K562 (cell line): Measurements from ENCODE around the gene FTL. TPM values are rescaled to one million over a fixed set of nuclear protein-coding genes. Genes with fewer than 3 reads are reported as not detected.

Source experiments
- ARHGAP35 ChIP-seq: fragments of 450-650 bp; IDR thresholded peaks from 2 replicates; pipeline ENCODE4 v1.6.1; 2018; ENCODE audit not compliant: partially characterized antibody
- BRD4 ChIP-seq: fragments of 200-600 bp; sonication (generic); IDR thresholded peaks from 2 replicates; pipeline ENCODE4 v1.6.1; 2017; ENCODE audit warnings: inconsistent platforms
- CGGBP1 ChIP-seq: fragments of 250-450 bp; sonication (Bioruptor Pico); IDR thresholded peaks from 2 replicates; pipeline ENCODE4 v1.9.0; 2021; ENCODE audit warnings: mild to moderate bottlenecking
- DIDO1 ChIP-seq: fragments of 450-650 bp; IDR thresholded peaks from 2 replicates; pipeline ENCODE4 v1.6.1; 2016; ENCODE audit warnings: low read depth, missing biosample characterization, missing genetic modification characterization
- ERF ChIP-seq: fragments of 450-650 bp; formaldehyde crosslinking; IDR thresholded peaks from 2 replicates; pipeline ENCODE4 v1.4.0; 2020; ENCODE audit warnings: mild to moderate bottlenecking, mixed read lengths
- FOXJ2 ChIP-seq: fragments of 200-800 bp; sonication (Bioruptor generic); IDR thresholded peaks from 2 replicates; pipeline ENCODE4 v1.6.1; 2016; ENCODE audit warnings: missing genetic modification characterization, missing compliant biosample characterization
- FOXP4 ChIP-seq: sonication (generic); formaldehyde crosslinking; IDR thresholded peaks from 2 replicates; pipeline ENCODE4 v1.8.0; 2022; ENCODE audit warnings: mild to moderate bottlenecking, missing genetic modification reagents, borderline replicate concordance
- GATAD2A ChIP-seq: fragments of 450-650 bp; IDR thresholded peaks from 2 replicates; pipeline ENCODE4 v1.6.1; 2017
- HMBOX1 ChIP-seq: sonication (generic); IDR thresholded peaks from 2 replicates; pipeline ENCODE4 v1.6.1; 2016
- KAT7 ChIP-seq: sonication (generic); formaldehyde crosslinking; IDR thresholded peaks from 2 replicates; pipeline ENCODE4 v1.8.0; 2022; ENCODE audit warnings: missing genetic modification reagents, mild to moderate bottlenecking, borderline replicate concordance
- NR1H2 ChIP-seq: sonication (generic); formaldehyde crosslinking; IDR thresholded peaks from 2 replicates; pipeline ENCODE4 v1.4.0; 2020; ENCODE audit warnings: mild to moderate bottlenecking, missing genetic modification reagents
- PCBP1 ChIP-seq: fragments of 200-400 bp; formaldehyde crosslinking; IDR thresholded peaks from 2 replicates; pipeline ENCODE4 v1.6.1; 2018; ENCODE audit warnings: mild to moderate bottlenecking, low read depth, low read length; ENCODE audit not compliant: poor library complexity, severe bottlenecking
- POLR2AphosphoS2 ChIP-seq: IDR thresholded peaks from 2 replicates; pipeline ENCODE4 v1.6.1; 2012; ENCODE audit warnings: low read length, improper control_type of control experiment
- PTRF ChIP-seq: fragments of 450-650 bp; IDR thresholded peaks from 2 replicates; pipeline ENCODE4 v1.6.1; 2016; ENCODE audit warnings: mild to moderate bottlenecking, missing genetic modification characterization, missing compliant biosample characterization
- PTTG1 ChIP-seq: fragments of 450-650 bp; IDR thresholded peaks from 2 replicates; pipeline ENCODE4 v1.6.1; 2016; ENCODE audit warnings: low read depth, mild to moderate bottlenecking, missing genetic modification characterization, missing compliant biosample characterization
- SMAD1 ChIP-seq: fragments of 150-350 bp; IDR thresholded peaks from 2 replicates; pipeline ENCODE4 v1.6.1; 2014; ENCODE audit warnings: low read length, low read depth; ENCODE audit not compliant: partially characterized antibody
- TAF1 ChIP-seq: IDR thresholded peaks from 2 replicates; pipeline ENCODE4 v1.6.1; 2011; ENCODE audit warnings: mild to moderate bottlenecking, low read length, moderate library complexity; ENCODE audit not compliant: insufficient read depth, control insufficient read depth, severe bottlenecking; ENCODE audit errors: extremely low read depth
- TEAD4 ChIP-seq, 2 experiments: sonication (generic) in 1 of 2; formaldehyde crosslinking in 1 of 2; IDR thresholded peaks; 2 replicates each; pipeline versions ENCODE4 v1.6.1 to v1.8.0; 2012 to 2022; ENCODE audit warnings: borderline replicate concordance in 1 of 2, inconsistent platforms in 1 of 2, low read length in 1 of 2, mild to moderate bottlenecking in 1 of 2, missing genetic modification reagents in 1 of 2
- UBTF ChIP-seq, 2 experiments: IDR thresholded peaks; 2 replicates each; pipeline ENCODE4 v1.6.1; 2012; ENCODE audit warnings: improper control_type of control experiment in 2 of 2, low read depth in 2 of 2, low read length in 2 of 2, borderline replicate concordance in 1 of 2
- ZFP1 ChIP-seq: fragments of 450-650 bp; formaldehyde crosslinking; IDR thresholded peaks from 2 replicates; pipeline ENCODE4 v1.4.0; 2020; ENCODE audit warnings: mild to moderate bottlenecking, mixed read lengths
- ZFP30 ChIP-seq: fragments of 250-450 bp; sonication (Bioruptor Pico); IDR thresholded peaks from 2 replicates; pipeline ENCODE4 v1.8.0; 2022; ENCODE audit warnings: moderate library complexity, mild to moderate bottlenecking, inconsistent platforms, borderline replicate concordance
- ZNF124 ChIP-seq: sonication (generic); formaldehyde crosslinking; IDR thresholded peaks from 2 replicates; pipeline ENCODE4 v1.8.1; 2022; ENCODE audit warnings: missing genetic modification reagents
- polyA plus RNA-seq, 8 experiments: library from polyadenylated mRNA; depleted of rRNA in 4 of 8; stranded (reverse) in 5 of 8; unstranded in 3 of 8; fragments of >200 nt; fragmentation: Nextera tagmentation in 2 of 8; fragmentation: Illumina TruSeq in 1 of 8; extraction: Ambion mirVana in 2 of 8; extraction: Trizol in 1 of 8; gene quantifications; 2 replicates each; pipeline versions ENCODE4 v1.2.1 to v1.2.3, GENCODE V29; 2011 to 2014; ENCODE audit warnings: inconsistent platforms in 1 of 8, missing spikeins in 1 of 8
- total RNA-seq, 7 experiments: library from RNA; depleted of rRNA in 6 of 7; stranded (reverse); fragments of >200 nt in 6 of 7; fragmentation: Illumina TruSeq in 2 of 7; extraction: Trizol in 2 of 7; gene quantifications; 2 replicates each; pipeline versions ENCODE4 v1.2.1 to v1.2.3, GENCODE V29; 2011 to 2021; ENCODE audit warnings: low replicate concordance in 1 of 7

FTL gene
- total and polyA plus RNA-seq, 9 of the 15 experiments (the other 6 are each of a cell fraction or from before 2014, with no cell fraction given), result 1,231 to 27,415 (median 3,965) TPM

GRCh38 chr19:48966541-48967345 is 1.6 kb downstream of the FTL start (continued):
- peak; percentile 68; the same call in 1 of the 2 replicates for TF ChIP-seq FOXP4 (CRISPR knock-in tag)
- TF ChIP-seq DIDO1 (tag), result no peak
- TF ChIP-seq GATAD2A, result no peak
- no peak for TF ChIP-seq ZFP30
- TF ChIP-seq ARHGAP35, result peak; percentile 7
- no peak for TF ChIP-seq PTTG1 (tag)
- TF ChIP-seq TAF1, result peak; percentile 6
- TF ChIP-seq ZFP1 (CRISPR knock-in tag), result no peak
- peak; percentile 25 for TF ChIP-seq SMAD1
- no peak for TF ChIP-seq ZNF124 (CRISPR knock-in tag)
- TF ChIP-seq CGGBP1, result 0 out of 2 replicates have a peak, but pooled peaks have one; percentile 40
- peak; percentile 25; the same call in 1 of the 2 replicates for TF ChIP-seq KAT7 (CRISPR knock-in tag)
- peak; percentile 40 for TF ChIP-seq TEAD4 (IDR thresholded peaks at IDR 0.05; ENCODE audit: low read length)
- TF ChIP-seq TEAD4 (CRISPR knock-in tag; IDR thresholded peaks at IDR 0.05; ENCODE audit: borderline replicate concordance), result no peak
- peak; percentile 34; the same call in 1 of the 2 replicates for TF ChIP-seq HMBOX1
- no peak for TF ChIP-seq PTRF (tag)
- TF ChIP-seq NR1H2 (CRISPR knock-in tag), result no peak
- peak; percentile 64 for TF ChIP-seq POLR2AphosphoS2
- TF ChIP-seq FOXJ2, result no peak
- peak; percentile 7; the same call in 1 of the 2 replicates for TF ChIP-seq ERF
- TF ChIP-seq UBTF (IDR thresholded peaks at IDR 0.05; ENCODE audit: borderline replicate concordance in 1 of 2, low read depth in 2 of 2, low read length in 2 of 2), result no peak
- no peak for TF ChIP-seq PCBP1
- no peak for TF ChIP-seq BRD4
